ENCODE results near the gene ZFYVE21.

Gene ZFYVE21

DNA sequence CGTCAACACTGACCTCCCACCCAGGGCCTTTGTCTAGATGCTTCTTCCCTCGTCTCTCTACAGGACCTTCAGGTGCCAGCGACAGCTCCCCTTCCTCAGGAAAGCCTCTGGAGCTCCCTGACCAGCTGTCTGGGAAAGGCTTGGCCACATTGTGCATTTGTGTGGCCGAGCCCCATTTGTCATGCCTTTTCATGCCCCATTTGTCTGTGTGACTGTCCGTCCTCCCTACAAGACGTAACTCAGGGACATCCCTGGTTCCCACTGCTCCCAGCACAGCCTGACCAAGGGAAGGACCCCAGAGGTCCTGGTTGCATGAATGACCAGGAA lies 23.8 kb downstream of the ZFYVE21 start:
- no peak for DNase-seq

DNA sequence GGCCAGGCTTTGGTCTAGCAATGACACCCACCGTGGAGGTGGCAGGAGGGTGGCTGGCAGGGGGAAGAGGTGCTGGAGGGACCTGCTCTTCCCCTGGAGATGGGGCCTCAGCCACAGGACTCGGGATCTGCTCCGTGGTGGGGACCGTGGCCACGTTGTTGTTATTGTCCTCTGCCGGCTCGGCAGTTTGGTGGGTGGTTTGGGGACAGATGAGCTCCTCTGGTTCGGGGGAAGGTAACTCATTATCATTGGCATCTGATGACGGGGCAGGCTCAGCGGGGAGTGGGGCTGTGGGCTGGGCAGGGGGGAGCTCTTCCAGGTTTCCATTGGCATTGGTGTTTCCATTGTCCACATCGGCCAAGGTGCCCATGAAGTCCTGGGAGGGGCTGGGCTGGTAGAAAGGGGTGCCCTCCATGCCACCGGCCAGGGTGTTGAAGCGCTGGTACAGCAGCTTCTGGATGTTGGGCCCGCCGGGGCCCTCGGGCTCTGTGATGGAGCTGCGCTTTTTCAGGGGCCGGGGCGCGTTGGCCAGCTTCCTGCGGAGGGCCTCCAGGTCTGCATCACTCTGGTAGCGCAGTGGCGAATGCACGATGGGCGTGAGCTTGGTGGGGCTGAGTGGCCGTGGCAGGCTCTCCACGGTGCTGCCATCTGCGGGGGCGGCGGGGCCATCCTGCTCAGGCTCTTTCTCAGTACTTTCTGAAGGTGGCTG lies 24.3 kb downstream of the ZFYVE21 start:
- DNase-seq: no peak

DNA sequence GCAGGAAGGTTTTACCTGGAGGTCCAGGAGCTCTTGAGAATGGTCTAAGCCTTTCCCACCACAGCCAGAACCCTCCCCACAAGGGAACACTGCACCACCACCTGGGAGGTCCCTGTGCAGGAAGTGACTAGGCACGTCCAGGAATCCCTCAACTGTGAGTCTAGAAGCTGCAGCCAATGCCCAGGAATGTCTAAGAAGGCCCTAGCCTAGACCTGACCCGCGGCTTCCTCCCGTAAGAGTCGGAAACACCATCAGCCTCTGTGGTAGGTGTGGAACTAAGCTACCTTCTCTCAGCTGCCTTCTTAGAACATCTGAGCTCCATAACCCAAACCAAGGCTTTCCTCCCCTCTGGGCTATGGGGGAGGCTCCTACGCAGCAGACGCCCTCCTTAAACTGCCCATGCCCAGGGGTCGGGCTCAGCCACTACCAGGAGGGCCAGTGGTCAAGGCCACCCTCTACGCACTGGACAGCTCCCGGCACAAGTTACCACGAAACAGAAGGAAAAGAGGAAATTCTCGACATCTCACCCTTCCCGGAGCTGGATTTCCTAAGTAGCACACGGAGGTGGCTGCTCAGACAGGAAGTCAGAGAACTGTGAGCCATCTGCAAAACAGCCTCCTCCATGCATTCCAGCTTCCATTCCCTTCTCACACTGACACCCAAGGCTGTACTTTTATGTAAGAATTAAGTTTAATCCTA lies 25.5 kb downstream of the ZFYVE21 start:
- no peak for DNase-seq

DNA sequence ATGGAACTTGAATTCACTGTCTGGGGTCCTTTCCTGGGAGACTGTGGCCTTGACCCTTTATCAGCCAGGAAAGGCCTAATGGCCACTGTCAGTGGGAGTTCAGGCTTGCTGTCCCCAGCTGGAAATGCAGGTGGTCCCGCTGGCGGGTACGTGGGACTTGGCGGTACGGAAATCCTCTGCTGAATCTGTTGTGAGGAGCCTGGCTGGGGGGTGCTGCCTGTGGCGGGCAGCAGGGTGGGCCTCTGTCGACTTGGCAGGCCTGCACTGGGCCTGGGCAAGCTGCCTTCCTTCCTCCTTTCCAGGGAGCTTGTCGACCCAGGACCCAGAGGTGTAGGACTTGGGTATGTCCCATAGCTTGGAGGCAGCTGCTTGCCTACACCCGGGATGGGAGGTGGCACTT lies 26.3 kb downstream of the ZFYVE21 start:
- DNase-seq: no peak

DNA sequence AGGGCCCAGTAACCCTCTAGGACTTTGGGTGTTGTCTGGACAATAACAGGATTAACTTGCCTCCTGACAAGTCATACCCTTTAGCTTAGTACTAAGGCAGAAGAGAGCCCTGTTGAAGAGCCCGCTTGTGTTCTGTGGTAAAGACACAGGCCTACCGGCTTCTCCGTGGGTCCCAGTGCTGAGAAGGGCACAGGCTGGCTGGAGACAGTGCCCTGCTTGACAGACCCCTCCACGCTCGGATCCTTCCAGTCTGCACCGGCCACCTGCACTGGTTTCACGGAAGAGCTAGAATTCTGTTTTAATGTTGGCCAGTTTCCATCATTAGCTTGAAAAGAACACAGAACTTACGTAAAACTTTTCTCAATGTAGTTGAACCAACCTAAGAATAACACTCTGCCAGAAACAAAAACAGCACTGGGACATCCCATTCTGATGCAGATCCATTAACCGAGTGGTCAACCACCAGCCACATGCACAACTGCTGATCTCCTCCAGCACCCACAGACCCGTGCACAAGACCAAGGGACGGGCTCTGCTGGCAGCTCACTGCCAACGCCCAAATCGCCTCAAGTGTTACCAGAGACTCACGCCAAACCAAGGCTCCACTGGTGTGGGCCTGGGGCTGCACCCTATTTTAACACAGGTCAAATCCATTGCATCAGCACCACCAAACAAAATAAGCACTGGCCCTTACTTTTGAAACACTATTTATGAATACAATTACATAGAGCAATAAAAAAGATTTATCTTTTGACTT lies 27.1 kb downstream of the ZFYVE21 start:
- DNase-seq: no peak

DNA sequence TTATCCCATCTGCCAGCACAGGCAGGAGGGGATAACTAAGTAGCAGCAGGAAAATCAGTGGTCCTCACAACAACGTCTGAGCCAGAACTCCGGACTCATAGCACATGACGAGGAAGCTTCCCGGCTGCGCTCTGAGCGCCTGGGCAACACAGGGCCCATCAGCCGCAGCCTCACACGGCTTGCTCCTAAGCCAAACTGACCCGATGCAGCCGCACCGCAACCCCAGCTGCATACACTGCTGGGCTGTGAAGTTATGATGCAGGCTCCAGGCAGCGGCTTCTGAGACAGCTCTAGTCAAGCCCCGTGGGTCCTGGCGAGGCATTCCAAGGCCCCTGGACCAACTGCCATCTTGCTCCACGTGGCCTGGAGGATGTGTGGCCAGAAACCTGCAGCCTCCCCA lies 28.1 kb downstream of the ZFYVE21 start:
- no peak for DNase-seq

DNA sequence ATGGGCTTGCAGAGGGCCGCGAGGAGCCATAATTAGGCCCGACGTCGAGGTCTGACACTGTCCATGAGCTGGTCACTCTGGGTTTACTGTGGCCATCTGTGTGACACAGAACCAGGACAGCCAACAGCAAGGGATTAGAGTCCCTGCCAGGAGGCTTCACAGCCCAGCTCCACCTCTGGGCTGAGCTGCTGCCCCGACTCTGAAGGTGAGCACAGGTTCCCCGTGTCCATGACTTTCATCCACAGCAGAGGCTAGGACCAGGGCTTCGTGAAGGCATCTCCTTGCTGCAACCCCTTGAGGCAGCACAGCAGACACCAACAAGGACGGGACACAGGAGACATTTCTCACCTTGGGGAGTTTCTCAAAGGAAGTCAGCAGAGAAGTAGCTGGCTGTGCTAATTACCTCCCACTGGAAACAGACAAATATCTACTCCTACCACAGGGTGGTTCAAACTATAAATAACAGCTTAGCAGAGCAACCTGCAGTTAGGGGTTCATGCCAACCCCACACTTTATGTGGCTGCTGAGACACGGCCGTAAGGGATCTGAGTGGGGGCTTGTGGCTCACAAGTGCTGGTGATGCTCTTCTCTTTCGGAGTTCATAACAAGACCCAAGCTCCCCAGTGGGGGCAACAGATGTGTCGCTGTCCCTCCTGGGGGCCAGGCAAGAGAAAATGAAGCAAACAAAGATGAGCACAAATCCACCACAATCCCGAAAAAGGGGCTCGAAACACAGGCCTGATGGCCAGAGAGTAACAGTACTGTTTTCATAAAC lies 29.2 kb downstream of the ZFYVE21 start:
- no peak for DNase-seq

DNA sequence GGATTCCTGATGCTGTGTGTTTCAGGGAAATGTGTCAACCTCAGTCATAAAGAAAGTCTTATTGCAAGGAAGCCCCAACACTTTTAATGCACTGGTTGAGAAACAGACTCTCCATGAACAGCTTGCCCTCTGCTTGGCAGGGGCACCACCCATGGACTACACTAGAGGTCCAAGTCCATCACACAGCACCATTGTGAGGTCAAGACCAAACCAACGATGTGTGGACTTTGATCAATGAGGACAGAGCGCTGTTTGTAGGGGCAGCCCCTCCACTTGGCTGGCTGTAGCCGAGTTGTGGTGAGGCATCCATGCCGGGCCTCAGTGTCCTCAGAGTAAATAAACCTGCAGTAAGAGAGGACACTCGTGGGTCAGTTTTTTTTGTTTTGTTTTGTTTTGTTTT lies 29.8 kb downstream of the ZFYVE21 start:
- no peak for DNase-seq

DNA sequence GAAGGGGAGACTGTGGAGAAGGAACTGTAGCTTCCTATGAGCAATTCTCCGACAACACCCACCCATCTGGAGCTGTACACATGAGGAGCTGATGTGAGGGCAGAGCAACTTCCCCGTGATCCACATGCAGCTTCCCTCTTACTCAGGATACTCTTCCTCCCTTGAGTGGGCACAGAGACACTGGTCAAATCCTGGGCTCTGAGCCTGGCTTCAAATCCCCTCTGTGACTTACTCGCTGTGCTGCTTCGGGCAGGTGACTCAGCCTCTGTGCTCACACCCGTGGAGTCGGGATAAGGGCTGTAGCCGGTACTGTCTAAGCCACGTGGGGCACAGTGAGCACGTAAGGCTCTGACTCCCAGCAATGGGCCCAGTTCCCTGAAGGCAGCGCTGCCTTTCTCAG lies 31.1 kb downstream of the ZFYVE21 start:
- DNase-seq: no peak

DNA sequence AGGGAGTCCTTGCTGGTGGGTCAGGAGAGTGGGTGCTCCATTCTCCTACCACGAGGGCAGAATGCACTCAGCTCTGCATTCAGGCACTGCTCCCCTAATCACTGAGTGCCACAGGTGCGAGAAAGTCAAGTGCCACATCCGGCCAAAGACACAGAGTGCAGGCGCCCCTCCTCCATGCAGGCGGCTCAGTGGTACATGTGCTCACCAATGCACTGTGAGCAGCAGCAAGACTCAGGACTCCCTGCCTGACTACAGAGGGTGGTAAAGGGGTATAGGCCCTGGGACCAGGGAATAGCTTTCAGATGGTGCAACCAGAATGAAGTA lies 32.9 kb downstream of the ZFYVE21 start:
- DNase-seq: peak; percentile 65

DNA sequence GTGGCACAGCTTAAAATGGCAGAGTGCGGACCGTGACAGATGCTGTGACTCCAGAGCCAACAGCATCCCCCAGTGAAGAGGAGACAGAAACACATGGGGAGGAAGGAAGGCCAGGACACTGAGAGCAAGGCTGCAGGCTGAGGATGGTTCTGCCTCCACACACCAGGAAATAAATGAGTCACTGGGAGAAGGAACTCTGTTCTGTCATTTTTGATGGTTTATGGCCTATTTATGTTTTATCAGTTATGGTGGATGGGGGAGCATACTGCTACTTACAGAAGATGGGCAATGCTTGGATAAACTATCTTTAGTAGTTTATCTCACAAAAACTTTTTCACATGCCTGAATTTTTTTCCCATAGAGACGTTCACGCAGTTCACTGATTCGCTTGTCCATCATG lies 33.8 kb downstream of the ZFYVE21 start:
- no peak for DNase-seq

DNA sequence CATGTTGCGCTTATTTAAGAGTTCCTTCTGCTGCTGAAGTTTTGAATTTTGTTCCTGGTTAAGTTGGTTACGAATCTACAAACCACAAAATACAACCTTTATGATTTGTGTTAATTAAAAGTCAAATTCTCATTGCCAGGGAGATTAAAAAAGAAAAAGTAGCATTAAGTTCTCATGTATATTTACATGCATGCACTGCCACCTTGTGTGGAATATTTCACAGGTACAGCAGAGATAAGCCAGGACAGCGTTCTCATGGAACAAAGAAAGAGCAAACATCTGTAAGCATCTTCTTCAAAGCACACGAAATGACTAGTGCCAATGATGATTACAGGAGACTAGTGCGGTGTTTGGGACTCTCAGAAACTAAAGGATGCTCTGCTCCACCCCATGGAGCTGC lies 34.2 kb downstream of the ZFYVE21 start:
- DNase-seq: no peak

DNA sequence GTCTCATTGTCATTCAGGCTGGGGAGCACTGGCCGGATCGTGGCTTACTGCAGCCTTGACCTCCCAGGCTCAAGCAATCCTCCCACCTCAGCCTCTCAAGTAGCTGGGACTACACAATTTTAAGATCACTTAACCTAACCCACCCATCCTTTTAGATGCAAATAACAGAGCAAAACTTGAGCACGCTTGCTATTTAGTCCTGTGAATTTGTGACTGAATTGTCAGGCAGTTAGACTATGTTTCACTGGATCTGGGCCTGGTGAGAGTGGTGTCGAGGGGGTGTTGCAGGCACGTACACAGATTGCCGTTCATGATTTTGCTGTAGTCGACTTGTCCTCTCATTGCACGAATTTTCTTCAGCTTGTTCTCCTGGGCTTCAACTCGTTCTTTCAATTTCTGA lies 38.2 kb downstream of the ZFYVE21 start:
- DNase-seq: no peak

DNA sequence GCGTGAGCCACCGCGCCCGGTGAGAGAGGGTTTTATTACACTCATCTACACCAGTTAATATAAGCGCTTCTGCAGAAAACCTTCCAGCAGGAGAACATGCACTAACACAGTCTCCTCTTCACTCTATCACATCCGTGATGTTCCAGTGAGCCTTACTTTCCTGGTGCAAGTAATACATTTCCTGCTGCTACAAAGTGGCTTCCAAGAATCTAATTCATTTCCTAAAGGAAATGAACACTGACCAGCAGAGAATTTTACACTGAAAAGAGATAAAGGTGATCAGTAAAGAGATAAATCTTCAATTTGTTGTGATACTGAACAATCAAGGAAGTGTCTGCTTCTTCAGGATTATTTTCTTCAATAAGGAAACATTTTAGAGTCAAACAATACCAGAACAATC lies 39.5 kb downstream of the ZFYVE21 start:
- DNase-seq: no peak

DNA sequence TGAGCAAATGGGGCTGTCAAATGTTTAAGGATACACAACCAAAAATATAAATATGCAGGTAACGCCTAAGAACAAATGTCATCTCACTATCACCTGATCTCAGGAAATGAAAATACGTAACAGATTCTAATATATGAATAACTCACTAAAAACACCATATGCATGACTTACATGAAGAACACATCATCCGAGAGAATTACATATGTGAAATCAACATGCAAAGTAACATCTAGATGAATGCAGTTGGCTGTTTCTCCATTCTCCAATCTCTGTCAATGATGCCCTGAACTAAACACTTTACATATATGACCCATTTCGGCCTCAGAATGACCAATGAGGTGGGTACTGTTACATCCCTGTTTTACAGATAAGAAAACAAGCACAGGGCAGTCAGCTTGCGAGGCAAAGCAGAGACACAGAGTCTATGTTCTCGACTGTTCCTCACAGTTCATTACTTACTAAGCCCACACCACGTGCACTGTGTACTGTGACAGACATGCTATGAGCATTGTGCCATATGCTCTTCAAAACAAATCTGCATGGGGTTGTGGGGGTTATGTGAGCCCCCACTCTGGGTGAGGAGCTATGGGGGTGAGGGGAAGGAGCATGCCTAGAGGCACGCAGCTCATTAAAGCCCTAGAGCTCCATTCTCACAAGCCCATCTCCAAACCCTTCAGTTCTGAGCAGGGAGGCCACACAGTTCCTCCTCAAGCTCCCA lies 42.6 kb downstream of the ZFYVE21 start:
- DNase-seq: no peak

DNA sequence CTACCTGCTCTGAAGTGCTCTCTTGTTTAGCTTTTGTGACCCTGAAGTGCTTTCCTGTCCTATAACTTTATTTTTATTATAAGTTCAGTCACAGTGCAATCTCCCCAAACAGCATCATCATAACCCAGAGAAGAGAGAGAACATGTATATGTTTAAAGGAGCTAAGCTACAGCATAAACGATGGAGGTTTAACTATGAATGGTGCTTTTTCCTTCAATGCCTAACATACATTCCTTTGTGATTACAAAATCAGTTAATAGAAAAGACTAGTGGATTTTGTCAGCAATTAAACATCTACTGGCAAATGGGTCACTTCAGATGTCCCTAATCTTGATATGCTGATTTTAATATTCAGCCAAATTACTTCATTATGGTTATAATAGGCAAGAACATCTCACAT lies 46.4 kb downstream of the ZFYVE21 start:
- DNase-seq: no peak

DNA sequence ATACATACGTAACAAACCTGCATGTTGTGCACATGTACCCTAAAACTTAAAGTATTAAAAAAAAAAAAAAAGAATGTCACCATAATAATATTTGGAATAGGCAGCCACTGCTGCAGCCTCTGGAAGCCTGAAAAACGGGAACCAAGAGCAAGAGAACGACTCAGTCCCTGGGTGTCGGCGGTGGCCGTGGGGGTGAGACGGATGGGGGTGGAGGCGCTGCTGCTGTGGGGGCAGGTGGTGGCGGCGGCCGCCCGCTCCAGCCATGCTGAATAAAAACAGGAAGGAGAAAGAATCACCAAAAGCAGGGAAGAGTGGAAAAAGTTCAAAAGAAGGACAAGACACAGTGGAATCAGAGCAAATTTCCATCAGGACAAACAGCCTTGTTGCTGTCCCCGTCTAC lies 46.9 kb downstream of the ZFYVE21 start:
- no peak for DNase-seq

DNA sequence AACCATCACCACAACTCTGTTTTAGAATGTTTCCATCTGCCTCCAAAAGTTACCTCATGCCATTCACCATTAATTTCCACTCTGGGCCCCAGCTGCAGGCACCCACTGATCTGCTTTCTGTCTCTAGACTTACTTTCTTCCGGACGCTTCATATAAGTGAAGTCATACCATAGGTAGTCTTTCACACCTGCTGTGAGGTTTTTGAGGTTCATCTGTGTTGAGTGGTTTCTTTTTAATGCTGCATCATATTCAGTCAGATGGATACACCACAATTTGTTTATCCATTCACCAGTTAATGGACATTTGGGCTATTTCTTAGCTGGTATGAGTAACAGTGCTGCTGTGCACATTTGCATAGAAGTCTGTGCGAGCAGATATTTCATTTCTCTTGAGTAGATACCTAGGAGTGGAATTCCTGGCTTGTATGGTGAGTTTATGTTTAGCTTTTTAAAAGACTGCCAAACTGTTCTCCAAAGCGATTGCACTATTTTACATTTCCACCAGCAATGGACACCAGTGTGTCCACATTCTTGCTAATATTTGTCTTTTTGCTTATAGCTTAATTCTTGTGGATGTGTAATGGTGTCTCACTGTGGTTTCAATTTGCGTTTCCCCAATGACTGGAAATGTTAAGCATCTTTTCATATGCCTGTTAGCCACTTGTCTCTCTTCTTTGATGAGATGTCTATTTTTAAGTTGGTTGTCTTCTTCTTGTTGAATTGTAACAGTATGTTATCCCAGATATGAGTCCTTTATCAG lies 48.3 kb downstream of the ZFYVE21 start:
- no peak for DNase-seq

DNA sequence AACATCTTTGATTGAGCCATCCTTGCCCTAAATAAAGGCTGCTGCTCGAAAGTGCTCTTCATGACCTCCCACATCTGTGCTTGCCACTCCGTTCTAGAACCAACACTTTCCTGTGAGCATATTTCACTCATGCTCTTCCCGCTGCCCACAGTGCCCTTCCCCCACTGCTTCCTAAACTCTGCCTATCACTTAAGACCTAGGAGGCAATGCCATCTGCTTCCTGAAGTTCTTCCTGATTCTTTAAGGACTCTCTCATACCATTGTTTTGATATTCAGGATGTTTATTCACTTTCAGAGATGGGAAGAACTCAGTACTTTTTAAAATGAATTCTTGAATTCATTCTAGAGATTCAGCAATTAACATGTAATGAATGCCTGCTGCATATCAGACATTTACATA lies 49.9 kb downstream of the ZFYVE21 start:
- no peak for DNase-seq

DNA sequence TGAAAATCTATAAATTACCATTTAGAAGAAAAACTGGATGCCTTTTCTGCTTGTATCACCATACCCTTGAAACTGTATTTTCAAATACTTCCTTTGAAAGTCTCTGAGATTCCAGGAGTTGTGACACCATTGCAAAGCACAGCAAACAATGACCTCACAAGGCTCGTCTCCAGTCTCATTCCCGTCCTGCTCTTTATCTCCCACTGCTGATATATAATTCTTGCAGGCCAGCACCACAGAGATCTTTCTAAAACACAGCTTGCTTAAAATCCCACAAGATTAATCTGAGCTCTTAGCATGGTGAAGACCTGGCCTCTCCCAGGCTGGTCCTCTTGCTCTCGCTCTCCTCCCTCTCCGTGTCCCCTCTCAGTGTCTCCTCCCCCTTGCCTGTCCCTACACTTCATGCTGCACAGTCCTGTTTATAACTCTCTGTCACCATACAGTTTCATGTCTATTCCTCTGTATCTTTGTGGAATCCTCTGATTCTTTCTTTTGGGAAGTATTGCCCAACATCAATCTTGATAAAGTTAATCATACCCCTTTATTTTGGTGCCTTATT lies 51.8 kb downstream of the ZFYVE21 start:
- no peak for DNase-seq

DNA sequence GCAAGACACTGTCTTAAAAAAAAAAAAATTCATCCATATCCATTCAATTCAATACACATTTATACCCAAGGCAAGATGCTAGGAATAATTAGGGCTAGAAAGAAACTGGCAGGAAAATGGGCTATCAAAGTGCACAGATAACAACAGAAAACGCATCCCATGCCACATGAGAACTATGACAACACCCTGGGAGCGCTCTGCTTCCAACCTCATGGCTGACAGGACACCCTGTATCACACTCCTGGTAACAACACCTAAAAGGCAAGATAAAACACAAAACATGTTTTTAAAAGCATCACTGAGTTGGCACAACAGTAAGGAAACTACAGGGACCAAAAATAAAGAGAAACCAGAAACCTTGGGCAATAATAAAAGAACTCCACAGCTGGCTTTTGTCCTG lies 54.9 kb downstream of the ZFYVE21 start:
- DNase-seq: no peak

DNA sequence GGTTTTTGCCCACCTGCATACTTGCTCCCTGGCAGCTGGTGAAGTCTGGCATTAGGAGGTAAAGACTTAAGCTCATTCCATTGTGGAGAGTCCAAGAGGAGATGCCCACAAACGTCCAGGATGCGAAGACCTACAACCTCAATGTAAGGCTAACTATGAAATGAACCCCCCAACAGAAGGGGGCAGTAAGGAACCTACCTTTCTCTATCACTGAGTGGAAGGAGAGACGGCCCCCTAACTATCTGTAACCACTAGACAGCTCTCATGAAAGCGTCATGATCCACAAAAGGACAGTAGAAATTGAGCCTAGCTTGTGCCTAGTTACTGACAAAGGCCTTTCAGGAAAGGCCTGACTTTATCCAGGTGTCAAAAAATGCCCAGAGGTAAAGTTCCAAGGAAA lies 55.3 kb downstream of the ZFYVE21 start:
- no peak for DNase-seq

All from CD4-positive, alpha-beta T cell treated with Interleukin-17A for 4 hours (primary cell).